ENCODE results near the gene ZNF627. TPM values are rescaled to one million over a fixed set of nuclear protein-coding genes. Genes with fewer than 3 reads are reported as not detected.

The ZNF627 gene
- total RNA-seq, 4 donors from 2014 or later = 0.40 to 10.2 (median 7.0) TPM

GRCh38 chr19:11639602-11640471 is 42.6 kb downstream of the ZNF627 start:
- intact Hi-C loops (cut with DNase I; ENCODE audit: low total_unique reads) = loop anchor here (5.0 kb wide), 1 partner anchor 763 kb away; no protein-coding TSS in a partner anchor
- H3K9me3 ChIP-seq = no peaks in the 10 kb centered on the region
- no peaks in the 10 kb centered on the region for H3K27me3 ChIP-seq
- TF ChIP-seq POLR2AphosphoS5 (IDR thresholded peaks at IDR 0.05) (no peak), EP300 (IDR thresholded peaks at IDR 0.05; ENCODE audit: low read depth) (no peak), CTCF (IDR thresholded peaks at IDR 0.05) (no peak), POLR2A (IDR thresholded peaks at IDR 0.05) (no peak)
- 0 to 2% methylated on average over 4 to 37 of the region's 55 CpGs for WGBS, 2 donors (ENCODE audit: low coverage in 1 of 2)
- H3K27ac ChIP-seq = peak overlapping the region; percentile 44 to 79 (median 72)
- H3K4me1 ChIP-seq = peaks cover 0 to 7% (median 4%) of the 10 kb centered on the region in 4 donors
- in situ Hi-C loops (cut with MboI; ENCODE audit: low pct_ligation_motif_present in 1 of 4, low pct_unique_long_range_greater_than_20kb in 1 of 4, low sequenced_read_pairs in 3 of 4) = no loop called here
- H3K36me3 ChIP-seq = no peaks in the 10 kb centered on the region
- DNase-seq = peak; percentile 98
- H3K4me3 ChIP-seq = peak overlapping the region; percentile 47 to 75 (median 63)

GRCh38 chr19:11641244-11641643 is 44.0 kb downstream of the ZNF627 start:
- intact Hi-C loops (cut with DNase I; ENCODE audit: low total_unique reads) (no loop called here), in situ Hi-C loops (cut with MboI; ENCODE audit: low pct_ligation_motif_present in 1 of 4, low pct_unique_long_range_greater_than_20kb in 1 of 4, low sequenced_read_pairs in 3 of 4) (no loop called here)
- H3K4me1 ChIP-seq = peaks cover 0 to 7% (median 4%) of the 10 kb centered on the region in 4 donors
- TF ChIP-seq POLR2A (IDR thresholded peaks at IDR 0.05) = no peak
- TF ChIP-seq POLR2AphosphoS5 (IDR thresholded peaks at IDR 0.05) = no peak
- no peaks in the 10 kb centered on the region for H3K36me3 ChIP-seq
- H3K9me3 ChIP-seq = no peaks in the 10 kb centered on the region
- no peaks in the 10 kb centered on the region for H3K27me3 ChIP-seq
- no peak overlapping the region for H3K27ac ChIP-seq
- no peak for DNase-seq
- WGBS, 2 donors (ENCODE audit: low coverage in 1 of 2) = 77 to 82% methylated on average over 3 to 7 of the region's 7 CpGs
- no peak overlapping the region for H3K4me3 ChIP-seq

GRCh38 chr19:11642902-11643301 is 45.6 kb downstream of the ZNF627 start:
- in situ Hi-C loops (cut with MboI; ENCODE audit: low pct_ligation_motif_present in 1 of 4, low pct_unique_long_range_greater_than_20kb in 1 of 4, low sequenced_read_pairs in 3 of 4) = no loop called here
- Histone ChIP-seq H3K27ac (no peak overlapping the region), H3K4me1 (peaks cover 0 to 7% (median 4%) of the 10 kb centered on the region in 4 donors), H3K27me3 (no peaks in the 10 kb centered on the region), H3K4me3 (no peak overlapping the region), H3K9me3 (no peaks in the 10 kb centered on the region), H3K36me3 (no peaks in the 10 kb centered on the region)
- TF ChIP-seq POLR2A (IDR thresholded peaks at IDR 0.05) = no peak
- TF ChIP-seq CTCF (IDR thresholded peaks at IDR 0.05) = no peak
- no peak for TF ChIP-seq POLR2AphosphoS5 (IDR thresholded peaks at IDR 0.05)
- TF ChIP-seq EP300 (IDR thresholded peaks at IDR 0.05; ENCODE audit: low read depth) = no peak
- intact Hi-C loops (cut with DNase I; ENCODE audit: low total_unique reads) = no loop called here
- WGBS, 2 donors (ENCODE audit: low coverage in 1 of 2) = 99 to 100% methylated on average over 3 of the region's 3 CpGs
- DNase-seq = no peak

GRCh38 chr19:11649941-11650340 is 52.7 kb downstream of the ZNF627 start:
- no peak for DNase-seq
- Histone ChIP-seq H3K4me3 (no peak overlapping the region), H3K4me1 (no peaks in the 10 kb centered on the region), H3K9me3 (peaks cover 23% of the 10 kb centered on the region in 2 donors), H3K27me3 (no peaks in the 10 kb centered on the region), H3K36me3 (peaks cover 0 to 19% (median 2%) of the 10 kb centered on the region in 4 donors), H3K27ac (no peak overlapping the region)
- no peak for TF ChIP-seq POLR2AphosphoS5 (IDR thresholded peaks at IDR 0.05)
- no peak for TF ChIP-seq CTCF (IDR thresholded peaks at IDR 0.05)
- in situ Hi-C loops (cut with MboI; ENCODE audit: low pct_ligation_motif_present in 1 of 4, low pct_unique_long_range_greater_than_20kb in 1 of 4, low sequenced_read_pairs in 3 of 4) (no loop called here), intact Hi-C loops (cut with DNase I; ENCODE audit: low total_unique reads) (no loop called here)
